Activated CD8-positive, alpha-beta memory T cell treated with anti-CD3 and anti-CD28 coated beads, Interleukin-2, amount 50 U/mL, for 48 hours (primary cell): ENCODE data around the gene ERBB4.
"Not testable (repeated sequence)": the region's sequence is repeated elsewhere in the genome, so short reads cannot be mapped to it uniquely, and the experiment has no call there.

Experiments used
- DNase-seq: peaks from one replicate; pipeline ENCODE4 v3.0.0-alpha.2; 2020

ERBB4 gene

DNA sequence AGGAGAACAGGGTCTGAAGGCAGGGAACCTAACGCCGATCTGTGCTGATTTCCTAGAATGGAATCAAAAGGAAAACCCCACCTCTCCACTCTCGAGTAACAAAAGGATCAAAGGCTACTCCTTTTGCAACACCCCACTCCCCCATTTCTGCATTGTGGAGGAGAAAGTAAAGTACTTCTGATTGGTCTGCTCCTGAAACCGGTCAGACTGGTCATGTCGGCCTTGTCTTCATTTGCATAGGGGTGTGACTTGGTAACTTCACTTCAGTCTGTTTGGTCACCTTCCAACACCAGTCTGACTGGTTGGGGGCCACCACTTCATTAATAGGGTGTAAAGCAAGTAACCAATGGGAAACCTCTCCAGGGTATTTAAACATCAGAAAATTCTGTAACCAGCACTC, 771.9 kb downstream of the ERBB4 start:
- no peak for DNase-seq

DNA sequence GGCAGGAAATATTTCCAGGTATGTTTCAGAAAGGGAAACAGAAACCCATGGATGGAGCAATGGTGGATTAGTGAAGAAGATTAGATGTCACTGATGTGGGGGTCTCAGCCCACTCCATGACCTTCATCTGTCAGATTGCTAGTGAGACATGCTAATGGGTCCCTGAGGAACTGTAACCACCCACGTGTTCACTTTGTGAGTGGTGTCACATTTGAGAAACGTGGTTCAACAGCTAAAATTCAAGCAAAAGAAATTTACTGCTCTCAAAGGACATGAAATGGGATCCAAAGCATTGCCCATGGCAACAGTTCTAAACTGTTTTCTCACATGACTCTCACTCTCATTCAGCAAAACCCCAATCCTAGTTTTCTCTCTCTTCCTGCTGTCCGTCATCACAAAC, 776.1 kb downstream of the ERBB4 start:
- DNase-seq: no peak

DNA sequence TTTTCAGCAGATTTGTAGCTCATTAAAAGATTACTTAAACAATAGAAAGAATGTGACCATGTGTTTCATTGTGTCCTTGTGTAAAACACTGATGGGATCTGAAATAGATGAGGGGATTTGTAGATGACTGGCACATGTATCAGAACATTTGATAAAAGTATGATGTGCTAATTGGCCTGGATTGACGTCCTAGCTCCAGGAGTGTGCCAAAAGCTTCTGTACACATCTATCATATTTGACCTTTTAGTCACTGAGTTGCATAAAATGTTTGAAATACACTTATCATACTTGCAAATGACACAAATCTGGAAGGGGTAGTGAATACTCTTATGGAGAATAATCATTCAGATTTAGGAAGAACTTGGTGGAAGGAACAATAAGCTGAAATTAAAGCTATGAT, 778.5 kb downstream of the ERBB4 start:
- no peak for DNase-seq

DNA sequence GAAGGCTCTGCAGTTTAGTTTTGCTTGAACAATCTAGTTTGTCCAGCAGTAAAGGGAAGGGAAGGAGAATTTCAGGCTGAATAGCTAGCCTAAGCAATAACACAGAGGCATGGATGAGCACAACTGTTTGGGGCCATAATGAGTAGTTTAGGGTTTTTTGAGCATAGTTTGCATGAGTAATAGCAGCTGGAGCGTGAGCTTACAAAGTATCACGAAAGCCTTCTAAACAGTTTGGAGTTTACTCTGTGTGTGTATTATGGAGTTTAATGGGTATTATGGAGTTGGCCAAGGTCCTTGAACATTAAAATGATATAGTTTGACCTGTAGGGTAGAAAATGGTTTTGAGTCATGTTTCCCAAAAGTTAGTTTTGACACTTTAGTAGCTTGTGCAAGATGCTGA, 782.3 kb downstream of the ERBB4 start:
- no peak for DNase-seq

DNA sequence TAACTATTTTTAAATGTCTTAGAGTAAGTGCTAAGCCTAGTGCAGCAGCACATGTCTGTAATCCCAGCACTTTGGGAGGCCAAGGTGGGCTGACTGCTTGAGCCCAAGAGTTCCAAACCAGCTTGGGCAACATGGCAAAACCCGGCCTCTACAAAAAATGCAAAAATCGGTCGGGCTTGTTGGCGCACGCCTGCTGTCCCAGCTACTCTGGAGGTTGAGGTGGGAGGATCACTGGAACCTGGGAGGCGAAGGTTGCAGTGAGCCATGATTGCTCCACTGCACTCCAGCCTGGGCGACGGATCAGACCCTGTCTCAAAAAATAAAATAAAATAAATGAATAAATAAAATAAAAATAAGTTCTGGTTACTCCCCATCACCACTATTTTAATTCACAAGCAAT, 783.4 kb downstream of the ERBB4 start:
- no peak for DNase-seq

DNA sequence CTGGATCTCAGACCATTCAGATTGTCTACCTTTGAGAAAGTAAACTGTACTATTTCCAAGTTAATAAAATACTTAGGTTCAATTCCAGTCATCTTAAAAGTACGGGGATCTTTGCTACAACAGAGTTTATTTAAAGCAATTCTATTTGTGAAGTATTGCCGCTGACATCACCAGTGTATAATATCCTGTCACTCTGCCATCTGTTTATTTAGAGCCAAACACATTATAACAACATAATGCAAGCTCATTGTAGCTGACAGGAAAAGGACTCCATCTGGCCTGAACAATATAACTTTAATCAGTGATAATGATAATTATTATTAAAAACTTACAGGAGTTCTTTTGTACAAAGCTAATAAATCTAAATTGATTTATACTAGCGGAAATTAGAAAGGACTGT, 786.8 kb downstream of the ERBB4 start:
- DNase-seq: no peak

DNA sequence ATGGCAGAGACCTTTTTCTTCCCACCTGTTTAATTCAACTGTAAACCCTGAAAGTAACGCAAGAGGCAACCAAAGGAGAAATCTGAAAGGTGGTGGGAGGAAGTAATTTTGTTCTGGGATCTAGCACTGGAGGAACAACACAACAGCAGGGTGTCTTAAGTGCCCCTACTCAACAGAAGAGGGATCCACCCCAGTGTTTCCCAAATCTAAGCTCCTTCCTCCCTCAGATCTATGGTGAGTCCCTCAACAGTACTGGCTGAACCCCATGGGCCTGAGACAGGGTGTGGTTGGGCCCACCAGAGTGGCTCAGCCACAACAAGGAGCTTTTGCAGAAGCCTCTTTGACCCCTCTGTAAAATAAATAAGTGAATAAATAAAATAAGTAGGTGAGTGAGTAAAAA, 790.3 kb downstream of the ERBB4 start:
- no peak for DNase-seq

DNA sequence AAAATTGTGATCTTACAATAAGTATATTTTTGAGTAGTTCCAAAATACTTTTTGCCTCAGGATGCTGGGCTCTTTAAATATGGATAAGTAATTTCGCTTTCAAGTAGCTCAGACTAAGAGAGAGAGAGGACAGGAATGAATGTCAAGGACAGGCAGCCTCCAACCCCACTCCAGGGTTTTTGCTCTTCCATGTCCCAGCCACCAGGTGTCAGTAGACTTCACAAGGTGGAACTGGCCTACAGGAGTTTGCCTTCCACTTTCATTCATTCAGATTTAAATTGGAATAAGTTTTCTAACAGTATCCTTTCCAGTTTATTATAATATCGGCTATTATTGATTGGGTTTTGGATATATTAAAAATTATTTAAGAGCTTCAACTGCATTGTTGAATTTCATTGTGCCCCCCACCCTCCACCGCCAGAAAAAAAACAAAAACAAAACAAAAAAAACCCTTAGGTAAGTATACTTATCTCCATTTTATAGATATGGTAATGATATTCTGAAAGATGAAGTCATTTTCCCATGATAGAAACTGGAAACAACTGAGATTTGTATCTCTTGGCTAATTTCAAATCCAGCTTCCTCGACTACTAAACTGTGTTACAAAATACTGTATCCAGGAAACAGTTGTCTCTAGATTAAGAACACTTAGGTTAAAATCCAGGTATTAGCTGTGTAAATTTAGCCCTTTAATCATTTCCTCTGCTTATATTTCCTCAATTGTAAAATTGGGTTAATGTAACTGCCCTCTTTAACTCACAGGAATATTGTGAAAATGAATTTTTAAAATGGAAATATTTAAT, 793.1 kb downstream of the ERBB4 start:
- DNase-seq: no peak

DNA sequence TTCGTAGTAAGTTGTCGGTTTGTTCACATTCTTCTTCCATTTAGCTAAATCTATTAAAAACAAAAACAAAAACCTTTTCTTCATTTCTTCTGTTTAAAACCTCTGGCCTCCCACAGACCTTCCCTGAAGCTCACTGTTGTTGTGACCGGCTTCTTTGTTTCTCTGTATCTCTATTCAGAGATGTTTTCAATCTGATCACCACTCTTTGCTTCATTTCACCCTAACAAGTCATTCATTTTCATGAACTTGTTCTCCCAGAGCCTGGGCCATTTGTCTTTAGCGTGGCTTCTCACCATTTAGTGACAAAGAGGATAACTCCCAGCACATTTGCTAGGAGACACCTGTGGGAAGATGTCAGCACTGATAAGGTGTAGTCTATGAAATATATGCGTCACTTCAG, 794.2 kb downstream of the ERBB4 start:
- no peak for DNase-seq

DNA sequence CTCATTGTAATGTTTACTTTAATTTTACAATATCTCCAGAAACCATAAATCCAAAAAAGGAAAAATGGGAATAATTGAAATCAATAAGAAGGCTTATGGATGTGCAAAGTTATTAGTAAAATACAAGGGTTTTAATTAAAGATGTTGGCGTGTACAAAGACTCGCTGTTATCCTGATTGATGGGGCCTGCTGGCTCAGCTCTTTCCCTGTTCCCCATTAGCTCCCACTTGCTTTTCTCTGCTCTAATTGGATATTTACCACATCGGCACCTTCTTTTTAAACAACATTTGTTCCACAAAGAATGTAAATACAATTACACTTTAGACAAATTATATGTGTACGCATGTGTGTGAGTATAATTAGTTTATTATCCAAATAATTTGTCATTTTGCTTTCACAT, 796.6 kb downstream of the ERBB4 start:
- DNase-seq: no peak

DNA sequence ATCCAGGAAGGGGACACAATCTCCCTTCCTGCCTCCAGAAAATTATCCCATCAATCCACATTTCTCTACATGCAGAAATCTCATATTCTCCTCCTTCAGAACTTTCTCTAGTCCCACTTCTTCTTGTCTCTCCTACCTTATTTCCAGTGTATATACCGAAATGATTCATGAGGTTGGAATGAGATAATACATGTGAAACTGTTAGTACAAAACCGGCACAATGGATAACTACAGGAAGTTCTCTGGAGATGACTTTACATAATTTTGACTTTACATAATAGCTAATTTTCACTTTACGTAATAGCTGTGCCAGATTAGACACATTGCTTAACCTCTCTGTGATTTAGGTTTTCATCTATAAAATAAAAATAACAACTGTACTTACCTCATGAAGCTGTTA, 801.3 kb downstream of the ERBB4 start:
- no peak for DNase-seq

DNA sequence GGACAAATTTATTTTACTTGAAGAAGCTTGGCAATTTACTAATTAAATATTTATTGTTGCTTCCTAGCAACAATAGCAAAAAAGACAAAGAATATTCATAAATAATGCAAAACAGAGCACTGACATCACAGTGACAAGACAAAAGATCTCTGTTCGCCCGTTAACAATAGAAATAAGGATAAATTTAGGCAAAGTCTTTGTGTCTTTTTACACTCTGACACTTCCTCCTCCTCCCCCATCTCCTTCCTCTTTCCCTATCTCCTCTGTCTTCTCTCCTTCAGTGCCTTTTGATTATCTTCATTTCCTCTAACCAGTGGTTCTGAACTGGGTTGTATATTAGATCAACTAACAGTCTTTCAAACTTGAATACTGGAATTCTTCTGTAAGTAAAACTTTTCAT, 808.4 kb downstream of the ERBB4 start:
- no peak for DNase-seq

DNA sequence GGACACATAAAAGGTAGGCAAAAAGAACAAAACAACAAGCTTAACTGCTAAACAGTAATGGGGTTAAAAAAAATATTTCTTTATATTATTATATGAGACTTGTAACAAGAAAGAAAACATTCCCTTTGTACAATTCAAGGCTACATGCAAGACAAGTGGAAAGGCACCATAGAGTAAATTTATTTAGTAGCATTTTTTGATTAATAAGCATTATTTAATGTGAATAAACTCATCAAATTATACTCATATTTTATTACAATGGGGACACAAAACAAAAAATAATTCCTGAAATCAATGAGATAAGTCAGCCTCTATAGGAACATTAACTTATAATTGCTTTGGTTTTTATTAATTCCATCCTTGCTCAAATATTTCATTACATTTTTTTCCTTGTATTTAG, 809.2 kb downstream of the ERBB4 start:
- DNase-seq: no peak

DNA sequence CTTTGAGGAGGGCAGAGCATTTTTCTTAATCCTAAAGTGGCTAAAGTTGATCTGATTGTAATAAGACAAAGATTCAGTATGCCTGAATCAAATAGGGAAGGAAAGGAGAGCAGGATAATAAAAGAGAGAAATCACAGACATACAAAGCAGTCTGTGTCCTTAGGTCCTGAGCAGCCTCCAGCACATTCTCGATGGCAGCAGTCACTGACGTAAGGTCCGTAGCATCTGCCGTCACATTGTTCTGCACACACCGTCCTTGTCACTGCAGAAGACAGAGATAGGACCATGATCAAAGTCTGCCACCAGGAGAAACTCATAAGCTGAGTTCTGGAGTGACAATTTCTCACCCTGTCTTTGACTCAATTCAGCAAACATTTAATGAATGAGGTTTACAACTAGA, 813.7 kb downstream of the ERBB4 start:
- DNase-seq: no peak

DNA sequence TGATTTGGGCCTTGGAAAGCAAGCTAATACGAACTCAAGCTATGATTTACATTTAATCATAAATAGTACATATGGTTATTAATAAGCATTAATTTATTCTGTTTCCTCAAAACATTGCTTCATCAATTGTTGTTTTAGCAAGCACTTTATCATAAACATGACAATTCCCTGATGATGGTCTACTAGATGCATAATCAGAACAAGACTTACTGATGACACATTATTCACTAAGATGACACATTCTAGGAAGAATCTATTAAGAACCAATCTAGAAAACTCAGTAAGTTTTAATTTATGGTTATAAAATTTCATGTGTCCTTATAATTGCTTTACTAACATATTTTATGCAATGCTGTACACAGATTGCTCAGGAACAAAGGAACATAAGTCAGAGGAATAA, 815.2 kb downstream of the ERBB4 start:
- DNase-seq: no peak

DNA sequence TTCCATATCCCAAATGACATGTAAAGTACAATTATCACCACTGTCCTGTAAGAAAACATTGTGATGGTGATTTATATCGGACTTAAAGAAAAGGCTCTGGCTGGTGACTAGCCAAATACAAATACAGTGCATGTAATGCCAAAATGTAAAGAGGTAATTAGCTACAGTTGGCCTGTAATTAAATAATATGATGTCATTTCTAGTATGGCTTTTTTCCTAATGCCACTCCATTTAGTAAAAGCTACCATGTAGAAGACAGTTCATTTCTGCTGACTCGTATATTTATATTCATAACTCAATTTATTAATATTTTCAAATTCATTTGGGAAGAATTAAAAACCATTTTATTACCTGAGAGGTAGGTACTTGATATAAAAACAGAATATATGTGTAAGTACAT, 815.7 kb downstream of the ERBB4 start:
- no peak for DNase-seq

DNA sequence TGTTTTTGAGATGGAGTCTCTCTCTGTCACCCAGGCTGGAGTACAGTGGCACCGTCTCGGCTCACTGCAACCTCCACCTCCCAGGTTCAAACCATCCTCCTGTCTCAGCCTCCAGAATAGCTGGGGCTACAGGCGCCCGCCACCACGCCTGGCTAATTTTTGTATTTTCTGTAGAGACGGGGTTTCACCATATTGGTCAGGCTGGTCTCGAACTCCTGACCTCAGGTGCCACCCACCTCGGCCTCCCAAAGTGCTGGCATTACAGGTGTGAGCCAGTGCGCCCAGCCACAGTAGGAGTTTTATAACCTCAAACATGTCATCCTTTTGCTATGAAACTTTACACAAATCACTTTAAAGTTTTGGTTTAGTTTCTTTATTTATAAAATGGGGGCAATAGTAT, 816.7 kb downstream of the ERBB4 start:
- DNase-seq: not testable (repeated sequence)

DNA sequence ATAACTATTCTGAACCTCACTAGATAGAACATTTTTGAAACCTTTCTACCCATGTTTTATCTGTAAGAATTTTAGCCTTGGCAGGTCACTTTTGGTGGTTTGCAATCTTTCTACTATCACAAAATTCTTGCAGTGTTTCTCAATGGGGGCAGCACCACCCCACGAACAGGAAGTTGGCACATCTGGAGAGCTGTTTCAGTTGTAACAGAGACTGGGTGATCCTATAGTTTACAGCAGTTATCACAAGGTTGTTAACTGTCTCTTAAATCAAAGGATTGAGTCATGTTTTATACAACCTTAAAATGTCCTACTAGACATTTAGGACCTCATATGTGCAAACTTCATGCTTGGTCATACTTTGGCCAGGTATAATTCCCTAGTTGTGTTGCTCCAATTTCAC, 829.2 kb downstream of the ERBB4 start:
- DNase-seq: no peak

DNA sequence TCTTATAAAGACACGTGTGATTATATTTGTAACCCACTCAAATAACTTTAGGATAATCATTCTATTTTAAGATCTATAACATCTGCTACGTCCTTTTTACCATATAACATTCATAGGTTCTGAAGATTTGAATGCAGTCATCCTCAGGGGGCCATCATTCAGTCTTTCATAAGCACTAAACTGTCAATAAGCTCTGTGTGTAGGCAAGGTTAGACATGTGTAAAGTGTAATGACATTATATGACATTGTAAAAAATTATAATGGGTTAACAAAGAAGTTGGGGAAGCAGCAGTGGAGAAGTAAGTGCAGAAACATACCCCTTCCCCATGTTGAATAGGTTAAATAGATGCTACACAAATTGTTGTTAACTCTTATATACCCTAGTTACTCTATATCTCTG, 845.9 kb downstream of the ERBB4 start:
- no peak for DNase-seq

DNA sequence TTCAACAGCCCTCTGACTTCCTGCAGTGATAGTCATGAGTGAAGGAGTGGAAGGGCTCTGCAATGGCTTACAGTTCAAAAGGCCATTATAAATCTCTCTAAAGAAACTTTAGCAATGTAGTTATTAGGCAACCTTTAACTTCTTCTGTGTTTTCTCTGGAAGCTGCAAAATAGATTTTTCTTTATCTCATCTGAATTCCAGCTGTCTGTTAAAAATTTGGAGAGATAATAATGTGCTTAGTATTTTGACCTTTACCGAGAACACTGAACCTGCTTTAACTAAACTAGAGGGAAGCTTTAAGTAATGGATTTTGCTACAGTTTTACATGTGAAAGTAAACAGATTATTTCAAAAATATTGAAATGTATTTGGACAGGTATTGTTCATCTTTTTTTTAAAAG, 847.9 kb downstream of the ERBB4 start:
- DNase-seq: no peak

DNA sequence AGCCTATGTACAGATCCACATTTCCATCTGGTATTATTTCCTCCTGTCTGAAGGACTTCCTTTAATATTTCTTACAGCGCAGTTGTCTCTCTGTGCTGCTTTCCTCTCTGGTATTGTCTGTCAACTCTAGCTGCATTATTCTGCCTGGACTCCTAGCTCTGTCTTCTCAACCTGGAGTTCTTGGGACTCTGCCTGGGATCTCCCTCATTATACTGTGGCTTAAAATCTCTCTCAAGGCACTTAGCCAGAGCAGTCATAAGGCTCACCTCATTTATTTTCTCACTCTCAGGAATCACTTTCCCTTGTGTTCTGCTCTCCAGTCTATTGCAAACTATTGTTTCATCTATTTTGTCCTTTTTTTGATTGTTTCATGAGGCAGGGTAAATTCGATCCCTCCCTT, 850.4 kb downstream of the ERBB4 start:
- DNase-seq: no peak

DNA sequence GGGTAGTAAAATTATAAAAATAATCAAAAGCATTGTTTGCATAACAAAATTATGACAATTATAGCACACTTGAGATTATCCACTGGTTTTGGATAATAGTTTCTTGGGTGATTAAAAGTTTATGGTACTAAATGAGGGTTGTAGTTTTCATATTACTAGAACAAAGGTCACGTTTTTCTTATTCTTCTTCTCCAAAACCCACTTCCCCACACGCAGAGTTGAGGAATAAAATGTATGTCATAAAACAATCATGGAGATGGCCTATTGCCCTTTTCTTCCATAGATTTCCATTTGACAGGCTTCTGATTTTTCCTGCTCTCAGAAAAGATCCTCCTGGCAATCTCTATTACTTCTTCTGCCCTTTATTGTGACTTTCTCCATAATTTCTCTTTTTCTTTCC, 863.9 kb downstream of the ERBB4 start:
- no peak for DNase-seq

DNA sequence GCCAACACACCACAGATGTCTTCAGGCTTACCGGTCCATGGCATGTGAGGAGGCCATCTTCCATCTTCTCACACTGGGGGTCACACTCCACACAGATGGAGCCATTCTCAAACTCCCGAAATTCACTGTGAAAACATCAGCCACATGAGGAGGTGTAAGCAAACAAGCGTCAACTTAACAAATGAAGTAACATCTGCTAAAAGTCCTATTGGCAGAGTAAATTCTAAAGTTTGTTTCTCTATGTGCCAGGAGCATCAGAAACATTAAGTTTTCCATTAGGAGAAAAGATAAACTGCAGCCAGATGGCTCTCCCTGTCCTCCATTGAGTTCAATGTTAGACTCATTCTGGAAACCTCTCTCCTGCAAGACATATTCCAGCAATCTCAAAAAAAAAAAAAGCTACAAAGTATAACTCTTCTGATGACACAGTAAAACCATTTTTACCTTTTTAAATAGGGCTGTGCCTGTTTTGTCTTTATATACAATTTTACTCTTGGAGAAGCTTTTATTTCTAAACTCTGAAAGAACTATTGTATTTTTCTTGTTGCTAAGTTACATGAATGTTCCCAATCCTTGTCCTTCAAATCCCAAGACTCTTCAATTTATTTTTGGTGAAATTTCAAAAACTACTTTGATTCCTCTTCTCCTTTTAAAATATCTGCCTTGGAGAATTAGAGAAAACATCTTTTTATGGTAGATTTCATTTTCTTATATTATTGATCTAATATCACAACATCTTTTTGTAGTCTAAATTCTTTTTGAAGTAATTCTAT, 865.3 kb downstream of the ERBB4 start:
- DNase-seq: no peak

DNA sequence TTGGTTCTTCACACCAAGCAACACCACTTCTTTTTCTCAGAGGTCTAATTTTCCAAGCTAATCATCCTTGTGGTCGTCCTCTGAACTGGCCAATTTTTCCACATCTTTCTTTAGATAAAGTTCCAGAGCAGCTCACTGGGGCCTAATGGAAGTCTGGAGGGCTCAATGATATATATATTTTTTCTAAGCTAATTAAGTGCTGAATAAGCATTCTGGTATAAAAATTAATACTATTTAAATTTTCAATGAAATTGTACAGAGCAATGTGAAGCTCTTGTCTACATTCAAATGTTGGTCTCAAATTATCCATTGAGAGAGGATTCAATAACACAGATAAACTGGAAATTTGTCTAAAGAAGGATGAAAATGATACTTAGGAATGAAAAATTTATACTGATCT, 866.6 kb downstream of the ERBB4 start:
- DNase-seq: no peak

DNA sequence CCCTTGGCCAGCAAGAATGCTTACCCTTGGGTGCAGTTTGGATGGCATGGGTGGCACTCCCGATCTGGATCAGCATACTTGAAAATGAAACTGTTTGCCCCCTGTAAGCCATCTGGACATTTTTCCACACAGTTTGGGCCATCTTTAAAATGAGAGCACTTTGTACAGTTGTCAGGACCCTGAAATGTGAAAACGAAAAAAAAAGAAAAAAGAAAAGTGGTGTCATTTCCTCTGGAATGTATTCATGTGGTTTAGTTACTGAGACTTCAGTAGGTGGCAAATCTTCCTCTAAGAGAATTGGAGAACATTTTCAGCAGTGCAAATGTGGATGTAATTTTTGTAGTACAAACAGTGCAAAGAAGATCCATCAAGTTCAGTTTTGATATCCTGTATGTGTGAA, 873.3 kb downstream of the ERBB4 start:
- no peak for DNase-seq
